ENCODE data around the gene BMERB1.
"Not testable (repeated sequence)": the region's sequence is repeated elsewhere in the genome, so short reads cannot be mapped to it uniquely, and the experiment has no call there.

BMERB1 gene

DNA sequence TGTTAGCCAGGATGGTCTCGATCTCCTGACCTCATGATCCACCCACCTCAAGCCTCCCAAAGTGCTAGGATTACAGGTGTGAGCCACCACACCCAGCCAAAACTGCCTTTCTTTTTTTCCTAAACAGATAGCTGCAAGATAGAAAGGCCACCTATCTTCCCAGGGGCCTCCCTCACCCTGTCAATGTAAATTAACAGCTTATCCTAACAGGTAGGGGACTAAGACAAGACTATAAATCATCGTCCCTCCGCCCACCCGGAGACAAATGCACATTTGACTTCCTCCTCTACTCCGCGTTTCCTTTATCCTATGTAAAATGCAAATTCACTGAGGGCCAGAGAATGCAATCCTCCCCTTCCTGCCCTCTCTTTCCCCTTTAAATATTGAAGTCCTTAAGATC, 137.2 kb downstream of the BMERB1 start:
- TF ChIP-seq PAX5 (IDR thresholded peaks at IDR 0.05; ENCODE audit: insufficient read depth, low read length, severe bottlenecking), result no peak
- no peak for TF ChIP-seq POLR2AphosphoS5 (IDR thresholded peaks at IDR 0.05; ENCODE audit: low read depth, low read length)
- TF ChIP-seq SPI1 (IDR thresholded peaks at IDR 0.05; ENCODE audit: low read depth, low read length), result no peak
- TF ChIP-seq TAF1 (IDR thresholded peaks at IDR 0.05; ENCODE audit: low read depth, low read length), result no peak
- no peak for TF ChIP-seq POLR2A (IDR thresholded peaks at IDR 0.05; ENCODE audit: low read depth, low read length)
- no peak for TF ChIP-seq POU2F2 (IDR thresholded peaks at IDR 0.05; ENCODE audit: low read depth, low read length)
- FAIRE-seq (no peak), DNase-seq (ENCODE audit: insufficient read length, low spot score) (no peak)

DNA sequence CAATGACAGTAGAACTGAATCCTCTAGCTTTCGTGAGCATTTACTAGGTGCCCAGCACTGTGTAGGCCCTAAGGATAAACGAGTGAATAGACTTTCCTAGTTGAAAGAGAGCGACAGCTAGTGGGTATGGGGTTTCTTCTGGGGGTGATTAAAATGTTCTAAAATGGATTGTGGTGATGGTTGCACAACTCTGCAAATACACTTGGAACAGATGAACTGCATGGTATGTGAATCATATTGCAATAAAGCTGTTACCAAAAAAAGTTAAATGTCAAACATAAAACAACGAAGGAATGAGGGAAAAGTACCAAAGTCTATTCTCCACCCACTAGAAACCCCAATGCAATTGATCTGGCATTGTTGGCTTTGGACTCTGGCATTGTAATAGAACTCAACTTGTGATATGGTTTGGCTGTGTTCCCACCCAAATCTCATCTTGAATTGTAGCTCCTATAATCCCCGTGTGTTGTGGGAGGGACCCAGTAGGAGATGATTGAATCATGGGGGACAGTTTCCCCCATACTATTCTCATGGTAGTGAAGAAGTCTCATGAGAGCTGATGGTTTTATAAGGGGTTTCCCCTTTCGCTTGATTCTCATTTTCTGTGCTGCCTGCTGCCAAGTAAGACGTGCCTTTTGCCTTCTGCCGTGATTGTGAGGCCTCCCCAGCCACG, 138.1 kb downstream of the BMERB1 start:
- DNase-seq (ENCODE audit: insufficient read length, low spot score) (no peak), FAIRE-seq (no peak)
- TF ChIP-seq SPI1 (IDR thresholded peaks at IDR 0.05; ENCODE audit: low read depth, low read length), result no peak
- no peak for TF ChIP-seq POLR2AphosphoS5 (IDR thresholded peaks at IDR 0.05; ENCODE audit: low read depth, low read length)
- TF ChIP-seq POLR2A (IDR thresholded peaks at IDR 0.05; ENCODE audit: low read depth, low read length), result no peak
- TF ChIP-seq POU2F2 (IDR thresholded peaks at IDR 0.05; ENCODE audit: low read depth, low read length), result no peak
- no peak for TF ChIP-seq PAX5 (IDR thresholded peaks at IDR 0.05; ENCODE audit: insufficient read depth, low read length, severe bottlenecking)
- no peak for TF ChIP-seq TAF1 (IDR thresholded peaks at IDR 0.05; ENCODE audit: low read depth, low read length)

DNA sequence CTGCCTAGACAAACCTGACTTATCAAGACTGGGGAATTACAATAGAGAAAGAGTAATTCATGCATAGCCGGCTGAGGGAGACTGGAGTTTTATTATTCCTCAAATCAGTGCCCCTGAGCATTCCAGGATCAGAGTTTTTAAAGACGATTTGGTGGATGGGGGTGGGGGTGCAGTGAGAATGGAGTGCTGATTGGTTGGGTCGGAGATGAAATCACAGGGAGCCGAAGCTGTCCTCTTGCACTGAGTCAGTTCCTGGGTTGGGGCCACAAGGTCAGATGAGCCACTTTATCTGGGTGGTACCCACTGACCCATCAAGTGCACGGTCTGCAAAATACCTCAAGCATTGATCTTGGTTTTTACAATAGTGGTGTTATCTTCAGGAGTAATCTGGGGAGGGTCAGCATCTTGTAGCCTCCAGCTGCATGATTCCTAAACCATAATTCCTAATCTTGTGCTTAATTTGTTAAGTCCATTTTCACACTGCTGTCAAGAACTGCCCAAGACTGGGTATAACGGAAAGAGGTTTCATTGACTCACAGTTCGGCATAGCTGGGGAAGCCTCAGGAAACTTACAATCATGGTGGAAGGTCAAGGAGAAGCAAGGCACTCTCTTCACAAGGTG, 139.0 kb downstream of the BMERB1 start:
- DNase-seq (ENCODE audit: insufficient read length, low spot score) (no peak), FAIRE-seq (no peak)
- TF ChIP-seq POLR2A (IDR thresholded peaks at IDR 0.05; ENCODE audit: low read depth, low read length), result no peak
- no peak for TF ChIP-seq POU2F2 (IDR thresholded peaks at IDR 0.05; ENCODE audit: low read depth, low read length)

DNA sequence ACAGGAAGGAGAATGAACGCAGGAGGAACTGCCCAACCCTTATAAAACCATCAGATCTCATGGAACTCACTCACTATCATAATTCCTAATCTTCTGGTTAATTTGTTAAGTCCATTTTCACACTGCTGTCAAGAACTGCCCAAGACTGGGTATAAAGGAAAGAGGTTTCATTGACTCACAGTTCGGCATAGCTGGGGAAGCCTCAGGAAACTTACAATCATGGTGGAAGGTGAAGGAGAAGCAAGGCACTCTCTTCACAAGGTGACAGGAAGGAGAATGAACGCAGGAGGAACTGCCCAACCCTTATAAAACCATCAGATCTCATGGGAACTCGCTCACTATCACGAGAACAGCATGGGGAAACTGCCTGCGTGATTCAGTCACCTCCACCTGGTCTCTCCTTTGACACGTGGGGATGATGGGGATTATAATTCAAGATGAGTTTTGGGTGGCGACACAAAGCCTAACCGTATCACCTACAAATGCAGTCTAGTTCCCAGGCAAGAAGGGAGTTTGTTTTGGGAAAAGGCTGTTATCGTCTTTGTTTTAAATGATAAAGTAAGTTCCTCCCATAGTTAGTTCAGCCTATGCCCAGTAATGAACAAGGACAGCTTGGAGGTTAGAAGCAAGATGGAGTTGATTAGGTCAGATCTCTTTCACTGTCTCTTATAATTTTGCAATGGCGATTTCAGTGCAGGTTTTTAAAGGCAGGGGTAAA, 139.7 kb downstream of the BMERB1 start:
- not testable (repeated sequence) for FAIRE-seq

DNA sequence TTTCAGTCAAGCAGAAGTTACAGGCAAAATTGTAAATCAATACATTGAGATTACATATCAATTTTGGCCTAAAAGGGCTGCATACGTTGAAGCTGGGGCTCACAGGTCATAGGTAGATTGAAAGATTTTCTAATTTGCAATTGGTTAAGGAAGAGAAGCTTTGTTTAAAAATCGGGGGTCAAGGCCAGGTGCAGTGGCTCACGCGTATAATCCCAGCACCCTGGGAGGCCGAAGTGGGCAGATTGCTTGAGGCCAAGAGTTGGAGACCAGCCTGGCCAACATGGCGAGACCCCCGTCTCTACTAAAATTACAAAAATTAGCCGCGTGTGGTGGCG, 140.2 kb downstream of the BMERB1 start:
- DNase-seq (ENCODE audit: insufficient read length, low spot score) (no peak), FAIRE-seq (no peak)
- no peak for TF ChIP-seq POLR2A (IDR thresholded peaks at IDR 0.05; ENCODE audit: low read depth, low read length)
- no peak for TF ChIP-seq SPI1 (IDR thresholded peaks at IDR 0.05; ENCODE audit: low read depth, low read length)
- no peak for TF ChIP-seq POLR2AphosphoS5 (IDR thresholded peaks at IDR 0.05; ENCODE audit: low read depth, low read length)
- no peak for TF ChIP-seq POU2F2 (IDR thresholded peaks at IDR 0.05; ENCODE audit: low read depth, low read length)
- no peak for TF ChIP-seq TAF1 (IDR thresholded peaks at IDR 0.05; ENCODE audit: low read depth, low read length)
- no peak for TF ChIP-seq PAX5 (IDR thresholded peaks at IDR 0.05; ENCODE audit: insufficient read depth, low read length, severe bottlenecking)

More for the DNA sequence above, 139.7 kb downstream of the BMERB1 start:
- DNase-seq (ENCODE audit: insufficient read length, low spot score), result not testable (repeated sequence)

DNA sequence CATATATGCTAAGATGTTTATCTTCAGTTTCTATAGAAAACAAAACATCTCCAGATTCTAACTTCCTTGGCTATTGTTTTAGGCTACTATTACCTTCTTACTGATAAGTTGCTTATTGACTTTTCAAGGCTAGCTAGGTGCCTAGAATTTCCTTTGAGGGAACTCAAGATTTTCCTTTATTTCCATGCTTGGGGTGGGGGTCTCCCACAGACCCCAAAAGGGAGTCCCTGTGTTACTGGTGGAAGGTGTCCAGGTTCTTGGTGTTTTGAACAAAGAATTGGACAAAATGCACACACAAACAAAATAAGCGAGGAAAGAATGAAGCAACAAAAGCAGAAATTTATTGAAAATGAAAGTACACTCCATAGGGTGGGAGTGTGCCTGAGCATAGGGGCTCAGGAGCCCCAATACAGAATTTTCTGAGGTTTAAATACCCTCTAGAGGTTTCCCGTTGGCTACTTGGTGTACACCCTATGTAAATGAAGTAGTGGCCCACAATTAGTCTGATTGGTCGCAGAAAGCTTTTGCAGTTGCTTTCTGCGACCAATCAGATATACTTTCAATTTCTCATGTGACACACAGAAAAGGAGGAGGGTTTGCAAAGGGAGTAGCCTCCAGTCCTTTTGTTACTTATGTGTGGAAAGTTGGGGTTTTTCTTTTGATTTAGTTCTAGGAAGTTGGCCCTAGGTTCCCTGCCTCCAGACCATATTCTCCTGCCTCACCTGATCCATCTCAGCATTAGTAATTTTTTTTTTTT, 141.1 kb downstream of the BMERB1 start:
- FAIRE-seq, result no peak
- TF ChIP-seq POU2F2 (IDR thresholded peaks at IDR 0.05; ENCODE audit: low read depth, low read length), result no peak
- no peak for TF ChIP-seq POLR2AphosphoS5 (IDR thresholded peaks at IDR 0.05; ENCODE audit: low read depth, low read length)
- no peak for TF ChIP-seq PAX5 (IDR thresholded peaks at IDR 0.05; ENCODE audit: insufficient read depth, low read length, severe bottlenecking)
- no peak for TF ChIP-seq TAF1 (IDR thresholded peaks at IDR 0.05; ENCODE audit: low read depth, low read length)
- no peak for TF ChIP-seq POLR2A (IDR thresholded peaks at IDR 0.05; ENCODE audit: low read depth, low read length)
- TF ChIP-seq SPI1 (IDR thresholded peaks at IDR 0.05; ENCODE audit: low read depth, low read length), result no peak

DNA sequence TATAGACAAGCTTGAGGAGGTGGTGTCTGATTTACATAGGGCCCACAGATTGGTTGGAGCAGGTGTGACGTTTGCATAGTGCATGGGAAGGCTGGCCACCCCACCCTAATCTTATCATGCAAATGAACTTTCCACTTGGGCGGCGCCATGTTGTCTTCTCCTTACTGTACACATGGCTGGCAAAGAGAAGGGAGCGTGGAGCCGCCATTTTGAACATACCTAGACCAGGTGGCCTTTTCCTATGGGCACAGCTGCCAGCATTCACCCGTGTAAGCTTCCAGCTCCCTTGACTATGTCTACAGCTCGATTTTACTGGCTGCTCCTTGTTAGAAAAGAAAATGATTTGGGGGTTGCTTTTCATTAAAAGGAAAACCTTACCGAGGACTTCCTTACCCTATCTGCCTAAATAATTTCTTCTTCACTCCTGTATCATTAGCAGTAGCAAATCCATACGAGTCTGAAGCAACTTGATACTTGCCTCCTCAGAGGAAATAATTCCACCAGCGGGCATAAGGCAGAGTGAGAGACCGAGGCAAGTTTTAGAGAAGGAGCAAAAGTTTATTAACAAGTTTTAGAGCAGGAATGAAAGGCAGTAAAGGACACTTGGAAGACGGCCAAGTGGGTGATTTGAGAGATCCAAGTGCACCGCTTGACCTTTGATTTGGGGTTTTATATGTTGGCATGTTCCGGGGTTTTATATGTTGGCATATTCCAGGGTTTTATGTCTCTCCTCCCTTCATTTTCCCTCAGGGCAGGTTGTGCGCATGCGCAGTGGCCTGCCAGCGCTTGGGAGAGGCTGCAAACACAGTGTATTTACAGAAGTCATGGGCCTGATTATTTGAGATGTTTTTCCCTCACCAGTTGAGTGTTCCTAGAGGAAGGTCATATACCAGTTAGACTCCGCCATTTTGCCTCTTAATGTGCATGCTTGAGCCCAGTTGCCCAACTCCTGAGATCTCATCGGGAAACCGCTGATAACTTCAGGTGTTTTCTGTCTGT, 142.9 kb downstream of the BMERB1 start:
- DNase-seq (ENCODE audit: insufficient read length, low spot score), result no peak
- FAIRE-seq, result no peak
- TF ChIP-seq POU2F2 (IDR thresholded peaks at IDR 0.05; ENCODE audit: low read depth, low read length) (no peak), SPI1 (IDR thresholded peaks at IDR 0.05; ENCODE audit: low read depth, low read length) (no peak), POLR2AphosphoS5 (IDR thresholded peaks at IDR 0.05; ENCODE audit: low read depth, low read length) (no peak), POLR2A (IDR thresholded peaks at IDR 0.05; ENCODE audit: low read depth, low read length) (no peak), PAX5 (IDR thresholded peaks at IDR 0.05; ENCODE audit: insufficient read depth, low read length, severe bottlenecking) (no peak), TAF1 (IDR thresholded peaks at IDR 0.05; ENCODE audit: low read depth, low read length) (no peak)

More for the DNA sequence above, 141.1 kb downstream of the BMERB1 start:
- DNase-seq (ENCODE audit: insufficient read length, low spot score), result no peak

DNA sequence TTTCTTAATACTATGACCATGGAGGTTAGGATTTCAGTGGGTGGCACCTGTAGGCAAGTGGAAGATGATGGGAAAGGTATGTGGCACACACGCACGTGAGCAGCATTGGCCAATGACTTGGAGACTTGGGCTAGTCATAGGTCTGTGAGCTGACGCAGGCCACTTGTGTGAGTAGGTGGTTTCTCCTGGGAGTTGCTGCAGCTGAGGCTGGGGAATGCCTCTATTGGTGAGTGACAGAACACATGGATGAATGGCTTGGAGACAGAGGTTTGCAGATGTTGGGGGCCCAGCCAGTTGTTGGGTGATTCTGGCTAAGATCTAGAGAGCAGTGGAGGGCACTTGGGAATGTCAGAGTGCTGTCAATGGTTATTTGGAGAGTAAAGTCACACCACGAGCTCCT, 144.4 kb downstream of the BMERB1 start:
- FAIRE-seq, result no peak

More for the DNA sequence above, 144.4 kb downstream of the BMERB1 start:
- TF ChIP-seq PAX5 (IDR thresholded peaks at IDR 0.05; ENCODE audit: insufficient read depth, low read length, severe bottlenecking) (no peak), POU2F2 (IDR thresholded peaks at IDR 0.05; ENCODE audit: low read depth, low read length) (no peak), TAF1 (IDR thresholded peaks at IDR 0.05; ENCODE audit: low read depth, low read length) (no peak), POLR2AphosphoS5 (IDR thresholded peaks at IDR 0.05; ENCODE audit: low read depth, low read length) (no peak), SPI1 (IDR thresholded peaks at IDR 0.05; ENCODE audit: low read depth, low read length) (no peak), POLR2A (IDR thresholded peaks at IDR 0.05; ENCODE audit: low read depth, low read length) (no peak)
- no peak for DNase-seq (ENCODE audit: insufficient read length, low spot score)

All from GM12891 (cell line).